GM12878 (cell line): ENCODE data around the gene CYB561A3. TPM values are rescaled to one million over a fixed set of nuclear protein-coding genes. Genes with fewer than 3 reads are reported as not detected.

Experiments
- ATF2 ChIP-seq: IDR thresholded peaks from 2 replicates; pipeline ENCODE4 v1.6.1; 2012; ENCODE audit warnings: low read length, inconsistent platforms
- BACH1 ChIP-seq: fragments of 450-650 bp; IDR thresholded peaks from 2 replicates; pipeline ENCODE4 v1.6.1; 2017; ENCODE audit warnings: mild to moderate bottlenecking, borderline replicate concordance
- BMI1 ChIP-seq: fragments of 450-650 bp; IDR thresholded peaks from 2 replicates; pipeline ENCODE4 v1.6.1; 2016; ENCODE audit warnings: mild to moderate bottlenecking, moderate library complexity, borderline replicate concordance
- E2F8 ChIP-seq: fragments of 450-650 bp; IDR thresholded peaks from 2 replicates; pipeline ENCODE4 v1.6.1; 2018; ENCODE audit warnings: mild to moderate bottlenecking, low read depth, moderate library complexity; ENCODE audit not compliant: partially characterized antibody
- ESRRA ChIP-seq: IDR thresholded peaks from 2 replicates; pipeline ENCODE4 v1.6.1; 2012; ENCODE audit warnings: mild to moderate bottlenecking, low read length, improper control_type of control experiment
- HSF1 ChIP-seq: fragments of 150-350 bp; IDR thresholded peaks from 2 replicates; pipeline ENCODE4 v1.6.1; 2014; ENCODE audit warnings: mild to moderate bottlenecking, low read depth, low read length
- NFXL1 ChIP-seq: fragments of 450-650 bp; IDR thresholded peaks from 2 replicates; pipeline ENCODE4 v1.6.1; 2017; ENCODE audit warnings: antibody characterized with exemption, mild to moderate bottlenecking, borderline replicate concordance
- PAX8 ChIP-seq: fragments of 450-650 bp; IDR thresholded peaks from 2 replicates; pipeline ENCODE4 v1.6.1; 2017; ENCODE audit warnings: mild to moderate bottlenecking, moderate library complexity
- RFX5 ChIP-seq: IDR thresholded peaks from 2 replicates; pipeline ENCODE4 v1.6.1; 2011; ENCODE audit warnings: low read depth, low read length, improper control_type of control experiment
- SIX5 ChIP-seq: IDR thresholded peaks from 2 replicates; pipeline ENCODE4 v1.6.1; 2011; ENCODE audit warnings: mild to moderate bottlenecking, low read depth, low read length, moderate library complexity; ENCODE audit not compliant: severe bottlenecking
- SP1 ChIP-seq: IDR thresholded peaks from one replicate; pipeline ENCODE4 v1.6.1; 2011; ENCODE audit warnings: low read depth, low read length
- TARDBP ChIP-seq: IDR thresholded peaks from 2 replicates; pipeline ENCODE4 v1.6.1; 2016; ENCODE audit warnings: borderline replicate concordance
- TCF12 ChIP-seq: IDR thresholded peaks from 2 replicates; pipeline ENCODE4 v1.6.1; 2011; ENCODE audit warnings: low read depth, mild to moderate bottlenecking, low read length
- USF1 ChIP-seq: IDR thresholded peaks from 2 replicates; pipeline ENCODE4 v1.6.1; 2011; ENCODE audit warnings: borderline replicate concordance, low read depth, mild to moderate bottlenecking, moderate library complexity, mixed read lengths, low read length; ENCODE audit not compliant: insufficient read depth; ENCODE audit errors: extremely low read length
- USF2 ChIP-seq: IDR thresholded peaks from 2 replicates; pipeline ENCODE4 v1.6.1; 2011; ENCODE audit warnings: low read depth, low read length, improper control_type of control experiment, borderline replicate concordance
- ZBTB40 ChIP-seq: fragments of 450-650 bp; IDR thresholded peaks from 2 replicates; pipeline ENCODE4 v1.6.1; 2016; ENCODE audit warnings: mild to moderate bottlenecking, moderate library complexity, borderline replicate concordance
- polyA plus RNA-seq, 11 experiments: library from polyadenylated mRNA; depleted of rRNA in 4 of 11; unstranded in 6 of 11; stranded (reverse) in 5 of 11; fragments of >200 nt; fragmentation: Nextera tagmentation in 4 of 11; fragmentation: Illumina TruSeq in 1 of 11; extraction: Ambion mirVana in 4 of 11; extraction: Trizol in 1 of 11; gene quantifications; 1 replicate in 1 of 11; 2 replicates in 10 of 11; pipeline versions ENCODE4 v1.2.1 to v1.2.3, GENCODE V29; 2011 to 2016; ENCODE audit warnings: inconsistent platforms in 2 of 11, missing spikeins in 2 of 11, low read depth in 1 of 11
- total RNA-seq, 4 experiments: library from RNA; depleted of rRNA in 3 of 4; stranded (reverse); fragments of >200 nt in 3 of 4; fragmentation: Illumina TruSeq in 1 of 4; extraction: Trizol in 1 of 4; gene quantifications; 2 replicates each; pipeline versions ENCODE4 v1.2.1 to v1.2.3, GENCODE V29; 2013 to 2021

Gene CYB561A3
- total and polyA plus RNA-seq, 10 of the 15 experiments (the other 5 are each of a cell fraction or from before 2014, with no cell fraction given): 40.1 to 169 (median 74.4) TPM

GRCh38 chr11:61361741-61362541 is at the start of gene CYB561A3, which contains the start of gene TMEM138 (continued):
- peak; percentile 92 for TF ChIP-seq ZBTB40
- peak; percentile 87; the same call in 1 of the 2 replicates for TF ChIP-seq TCF12
- no peak for TF ChIP-seq TARDBP
- peak; percentile 88 for TF ChIP-seq RFX5
- TF ChIP-seq SP1: no peak
- TF ChIP-seq PAX8: peak; percentile 77; the same call in 1 of the 2 replicates
- no peak for TF ChIP-seq BMI1
- no peak; the same call in 1 of the 2 replicates for TF ChIP-seq ESRRA
- TF ChIP-seq NFXL1: no peak
- TF ChIP-seq USF1: no peak
- TF ChIP-seq ATF2: no peak
- TF ChIP-seq HSF1: no peak
- 0 out of 2 replicates have a peak, but pooled peaks have one; percentile 12 for TF ChIP-seq BACH1
- peak; percentile 51 for TF ChIP-seq E2F8
- peak; percentile 59 for TF ChIP-seq SIX5
- TF ChIP-seq USF2: no peak
